GM13976 (cell line): ENCODE measurements around the gene PPP1R14B.

Source experiments
- DNase-seq: peaks from one replicate; pipeline ENCODE4 v3.0.0; 2012; ENCODE audit warnings: low spot score
- in situ Hi-C: fragments of 300-500 bp; cut with MboI; formaldehyde crosslinking; loops from one replicate; pipeline ENCODE4 v1.12.0; 2022; ENCODE audit warnings: low sequenced_read_pairs, mixed read lengths, inconsistent platforms; ENCODE audit not compliant: unreplicated experiment
- TF ChIP-seq, protein P1 (sequence below): IDR thresholded peaks from 2 replicates; pipeline ENCODE4 v1.5.1; 2012; ENCODE audit warnings: borderline replicate concordance, mild to moderate bottlenecking; ENCODE audit not compliant: insufficient read depth; ENCODE audit errors: extremely low read depth, missing control alignments, control extremely low read depth

PPP1R14B gene

DNA sequence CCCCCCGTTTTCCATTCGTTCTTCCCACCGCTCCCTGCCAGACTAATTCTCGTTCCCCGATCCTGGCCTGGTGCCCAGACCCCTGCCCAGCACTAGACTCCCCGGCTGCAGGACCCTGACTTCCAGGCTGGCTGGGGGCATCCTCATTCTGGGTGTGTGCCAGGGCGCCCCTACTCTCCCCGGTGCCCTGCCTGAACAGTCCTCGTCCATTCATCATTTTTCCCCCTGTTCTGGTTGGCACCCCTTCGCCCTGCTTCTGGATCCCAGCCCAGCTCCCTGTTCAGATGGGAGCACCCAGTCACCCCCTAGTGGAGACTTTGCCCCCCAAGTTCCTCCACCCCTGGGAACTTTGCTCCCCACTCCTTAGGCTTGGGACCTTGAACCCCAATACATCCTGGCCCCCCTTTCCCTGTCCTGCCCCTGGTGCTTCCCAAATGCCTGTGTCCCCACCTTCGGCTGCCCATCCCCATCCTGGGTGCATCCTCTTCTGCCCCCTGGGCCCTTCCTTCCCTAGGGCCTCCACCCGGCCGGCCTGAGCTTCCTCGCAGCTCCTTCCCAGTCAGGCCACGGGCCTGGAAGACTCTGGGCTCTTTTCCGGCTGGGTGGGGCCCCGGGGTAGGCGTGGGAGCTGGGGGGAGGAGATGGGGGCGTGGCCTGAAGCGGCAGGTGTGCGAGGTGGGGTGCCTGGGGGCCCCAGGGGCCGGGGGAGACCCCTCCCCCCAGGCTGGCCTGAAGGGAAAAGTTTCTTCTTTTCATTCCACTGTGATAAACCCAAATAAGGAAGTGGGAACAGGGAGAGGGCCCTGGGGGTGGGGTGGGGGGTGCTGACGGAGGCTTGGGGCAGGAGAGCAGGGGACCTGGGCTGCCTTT, 5.5 kb upstream of the PPP1R14B start:
- TF ChIP-seq, protein P1, sequence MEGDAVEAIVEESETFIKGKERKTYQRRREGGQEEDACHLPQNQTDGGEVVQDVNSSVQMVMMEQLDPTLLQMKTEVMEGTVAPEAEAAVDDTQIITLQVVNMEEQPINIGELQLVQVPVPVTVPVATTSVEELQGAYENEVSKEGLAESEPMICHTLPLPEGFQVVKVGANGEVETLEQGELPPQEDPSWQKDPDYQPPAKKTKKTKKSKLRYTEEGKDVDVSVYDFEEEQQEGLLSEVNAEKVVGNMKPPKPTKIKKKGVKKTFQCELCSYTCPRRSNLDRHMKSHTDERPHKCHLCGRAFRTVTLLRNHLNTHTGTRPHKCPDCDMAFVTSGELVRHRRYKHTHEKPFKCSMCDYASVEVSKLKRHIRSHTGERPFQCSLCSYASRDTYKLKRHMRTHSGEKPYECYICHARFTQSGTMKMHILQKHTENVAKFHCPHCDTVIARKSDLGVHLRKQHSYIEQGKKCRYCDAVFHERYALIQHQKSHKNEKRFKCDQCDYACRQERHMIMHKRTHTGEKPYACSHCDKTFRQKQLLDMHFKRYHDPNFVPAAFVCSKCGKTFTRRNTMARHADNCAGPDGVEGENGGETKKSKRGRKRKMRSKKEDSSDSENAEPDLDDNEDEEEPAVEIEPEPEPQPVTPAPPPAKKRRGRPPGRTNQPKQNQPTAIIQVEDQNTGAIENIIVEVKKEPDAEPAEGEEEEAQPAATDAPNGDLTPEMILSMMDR, result peak; percentile 24
- DNase-seq, result peak; percentile 66
- in situ Hi-C loops, result no loop called here

DNA sequence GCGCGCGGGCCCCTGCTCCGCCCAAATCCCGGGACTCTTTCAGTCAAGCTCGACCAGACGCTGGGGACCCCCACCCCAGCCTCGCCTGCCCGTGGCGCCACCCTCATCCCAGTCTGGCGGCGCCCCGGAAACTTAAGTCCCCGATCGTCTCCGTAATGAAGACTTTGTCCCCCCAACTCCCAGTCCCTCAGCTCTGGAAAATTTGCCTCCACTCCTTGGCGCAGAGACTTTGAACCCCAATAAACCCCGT, 4.9 kb upstream of the PPP1R14B start:
- in situ Hi-C loops, result no loop called here
- TF ChIP-seq, protein P1, result no peak
- DNase-seq, result no peak

DNA sequence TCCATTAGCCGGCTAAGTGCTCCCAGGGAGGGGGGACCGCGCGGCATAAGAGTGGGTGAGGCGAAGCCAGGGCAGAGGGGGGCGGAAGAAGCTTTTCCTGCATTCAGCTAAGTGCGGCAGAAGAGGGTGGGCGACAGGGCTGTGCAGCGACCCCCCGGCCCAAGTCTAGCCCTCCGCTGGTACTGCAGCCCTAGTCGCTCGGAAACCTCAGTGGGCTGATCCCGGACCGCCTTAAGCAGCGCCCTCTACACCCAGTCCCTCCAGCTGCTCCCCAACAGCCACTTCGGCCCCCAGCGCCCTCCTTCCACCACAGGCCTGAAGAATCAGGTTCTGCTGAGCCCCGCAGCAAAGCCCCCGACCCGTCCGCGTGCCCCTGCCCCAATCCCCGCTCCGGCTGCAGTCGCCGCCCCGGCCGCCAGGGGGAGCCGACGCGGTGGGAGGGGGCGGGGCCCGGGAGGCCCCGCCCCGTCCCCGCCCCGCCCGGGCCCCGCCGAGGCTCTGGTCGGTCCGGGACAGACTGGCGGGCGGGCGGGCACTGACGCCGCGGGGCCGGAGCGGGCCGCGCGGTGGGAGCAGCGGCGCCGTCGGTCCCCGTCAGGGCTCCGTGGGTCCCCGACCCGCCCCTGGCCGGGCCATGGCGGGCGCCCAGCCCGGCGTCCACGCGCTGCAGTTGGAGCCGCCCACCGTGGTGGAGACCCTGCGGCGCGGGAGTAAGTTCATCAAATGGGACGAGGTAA, 4.4 kb upstream of the PPP1R14B start, which contains the start of gene PLCB3:
Gene PLCB3 (plus strand): TSS at position 515 of the 737 bp plus-strand sequence. CDS start 120 bp downstream, at position 635.
- TF ChIP-seq, protein P1, result peak; percentile 78
- in situ Hi-C loops, result no loop called here
- peak; percentile 94 for DNase-seq

DNA sequence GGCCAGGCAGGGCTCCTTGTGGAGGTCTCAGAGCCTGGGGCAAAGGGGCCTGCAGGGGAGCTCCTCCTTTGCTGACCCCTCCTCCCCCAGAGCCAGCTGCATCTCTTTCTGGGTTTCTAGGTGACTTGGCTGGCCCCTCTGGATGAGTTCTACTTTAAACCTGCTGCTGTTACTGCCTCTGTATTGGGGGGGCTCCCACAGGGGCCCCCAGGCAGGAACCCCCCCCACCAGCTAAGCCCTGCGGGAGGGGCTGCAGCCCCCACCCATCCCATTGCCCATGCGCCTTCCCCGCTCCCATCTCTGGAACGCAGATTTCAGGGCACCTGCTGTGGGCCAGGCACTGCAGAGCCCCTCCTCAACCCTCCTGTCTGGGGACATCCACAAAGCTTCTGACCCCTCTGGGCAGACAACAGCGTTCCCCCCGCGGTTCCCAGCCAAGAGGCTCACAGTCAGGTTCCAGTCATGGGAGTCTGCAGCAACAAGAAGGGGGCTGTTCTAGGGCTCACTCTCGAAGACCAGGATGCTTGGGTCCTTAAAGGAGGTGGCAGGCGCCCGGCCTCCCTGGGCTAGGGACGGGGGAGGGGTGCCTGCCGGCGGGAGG, 3.8 kb upstream of the PPP1R14B start:
- in situ Hi-C loops, result no loop called here
- TF ChIP-seq, protein P1, result no peak

DNA sequence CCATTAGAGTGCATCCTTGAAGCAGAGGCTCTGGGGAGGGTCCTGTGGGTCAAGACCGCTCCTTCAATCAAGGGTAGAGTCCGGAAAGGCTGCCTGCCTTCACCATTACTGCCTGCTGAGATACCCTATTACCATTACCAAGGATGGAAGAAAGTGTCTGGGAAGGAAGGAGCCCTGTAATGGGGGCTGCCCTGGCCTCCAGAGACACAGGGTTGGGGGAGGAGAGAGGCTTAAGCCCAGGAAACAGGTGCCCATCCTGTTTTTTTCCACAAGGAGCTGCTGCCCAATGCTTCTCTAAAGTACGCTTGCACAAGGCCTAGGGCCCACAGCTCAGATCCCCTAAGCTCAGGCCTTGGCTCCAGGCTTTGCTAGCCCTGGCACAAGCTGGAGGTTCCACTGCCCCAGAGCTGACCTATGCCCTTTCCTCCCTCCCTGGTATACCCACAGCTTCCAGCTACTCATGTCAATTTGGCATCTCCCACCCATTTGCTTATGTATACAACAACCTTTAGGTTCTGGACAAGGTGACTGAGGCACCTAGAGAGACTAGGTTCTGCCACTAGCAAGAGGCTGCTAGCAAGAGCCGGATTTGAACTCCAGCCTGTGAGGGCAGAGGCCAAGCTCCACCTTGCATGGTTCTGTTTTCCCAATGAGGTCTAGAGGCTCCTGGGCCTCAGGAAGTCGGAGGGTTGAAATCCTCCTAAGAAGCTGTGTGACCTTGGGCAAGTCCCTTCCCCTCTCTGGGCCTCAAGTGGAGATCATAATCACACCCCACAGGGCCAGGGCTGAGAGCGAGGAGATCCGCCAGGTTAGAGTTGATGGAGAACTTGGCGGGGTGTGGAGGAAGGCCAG, 3.0 kb upstream of the PPP1R14B start:
- DNase-seq, result no peak
- TF ChIP-seq, protein P1, result no peak
- in situ Hi-C loops, result no loop called here

More for the DNA sequence above, 3.8 kb upstream of the PPP1R14B start:
- DNase-seq, result no peak

DNA sequence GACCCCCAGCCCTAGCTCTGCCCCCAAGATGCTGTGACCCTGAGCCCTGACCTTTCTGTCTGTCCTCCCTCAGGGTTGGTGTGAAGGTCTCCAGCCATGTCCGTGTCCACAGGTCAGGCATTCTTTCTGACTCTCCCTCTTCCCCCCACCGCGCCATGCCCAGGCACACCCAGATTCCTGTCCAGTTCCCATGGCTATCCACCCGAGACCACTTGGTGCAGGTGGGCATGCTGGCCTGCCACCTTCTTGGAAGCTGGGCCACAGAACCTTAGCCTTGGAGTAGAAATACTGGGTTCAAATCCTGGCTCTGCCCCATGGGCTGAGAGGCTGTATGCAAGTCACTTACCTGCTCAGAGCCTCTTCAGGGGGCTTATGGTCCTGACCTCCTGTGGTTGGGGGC, 2.3 kb upstream of the PPP1R14B start:
- TF ChIP-seq, protein P1, result no peak
- no peak for DNase-seq
- in situ Hi-C loops, result no loop called here
